Femur (tissue), 1 donor: ENCODE measurements around the gene FXYD2.
"Not testable (repeated sequence)": the region's sequence is repeated elsewhere in the genome, so short reads cannot be mapped to it uniquely, and the experiment has no call there.

Experiments used
- DNase-seq: peaks from one replicate; pipeline ENCODE4 v3.0.0-alpha.2; 2017

The FXYD2 gene

GRCh38 chr11:117819096-117820040, 5.2 kb downstream of the FXYD2 start:
- peak; percentile 90 for DNase-seq

GRCh38 chr11:117818041-117818873, 6.3 kb downstream of the FXYD2 start:
- no peak for DNase-seq

GRCh38 chr11:117817368-117818040, 7.0 kb downstream of the FXYD2 start:
- DNase-seq: peak; percentile 91

GRCh38 chr11:117816846-117817367, 7.6 kb downstream of the FXYD2 start:
- DNase-seq: no peak

- no peak for DNase-seq
These were observed 8.3 kb downstream of the FXYD2 start for GRCh38 chr11:117816151-117816741.

GRCh38 chr11:117815262-117815803, 9.2 kb downstream of the FXYD2 start:
- DNase-seq: peak; percentile 56

- DNase-seq: peak; percentile 66
These were observed 9.7 kb downstream of the FXYD2 start for GRCh38 chr11:117814766-117815261.

GRCh38 chr11:117814204-117814765, 10.3 kb downstream of the FXYD2 start:
- no peak for DNase-seq

GRCh38 chr11:117810056-117810451, 14.5 kb downstream of the FXYD2 start:
- DNase-seq: not testable (repeated sequence)

- DNase-seq: peak; percentile 78
These were observed 15.1 kb downstream of the FXYD2 start for GRCh38 chr11:117809236-117810055.

- DNase-seq: no peak
These were observed 15.8 kb downstream of the FXYD2 start for GRCh38 chr11:117808784-117809183.

- peak; percentile 84 for DNase-seq
These were observed 16.8 kb downstream of the FXYD2 start for GRCh38 chr11:117807482-117808327.

- no peak for DNase-seq
These were observed 17.7 kb downstream of the FXYD2 start for GRCh38 chr11:117806846-117807245.

- no peak for DNase-seq
These were observed 19.5 kb downstream of the FXYD2 start for GRCh38 chr11:117805045-117805444.

- no peak for DNase-seq
These were observed 20.6 kb downstream of the FXYD2 start for GRCh38 chr11:117803896-117804295.

GRCh38 chr11:117799634-117800033, 24.9 kb downstream of the FXYD2 start:
- DNase-seq: no peak

- DNase-seq: no peak
These were observed 27.5 kb downstream of the FXYD2 start, which contains the start of gene DSCAML1 for GRCh38 chr11:117796872-117797529. Gene DSCAML1 (minus strand): TSS chr11:117797216. CDS start chr11:117797079, 137 bp downstream.

GRCh38 chr11:117796456-117796871, 28.1 kb downstream of the FXYD2 start:
- no peak for DNase-seq
